Right ventricle myocardium superior (tissue), 1 donor: Measurements from ENCODE around the gene NUF2. TPM values are rescaled to one million over a fixed set of nuclear protein-coding genes. Genes with fewer than 3 reads are reported as not detected.
"Not testable (repeated sequence)": the region's sequence is repeated elsewhere in the genome, so short reads cannot be mapped to it uniquely, and the experiment has no call there.

Source experiments
- ATAC-seq: fragments of 200-7000 bp; cut with Tn5 transposase; one replicate; pipeline ENCODE4 v1.9.1; 2020; ENCODE audit warnings: mild to moderate bottlenecking; ENCODE audit not compliant: poor library complexity
- DNase-seq: peaks from one replicate; pipeline ENCODE4 v3.0.0-alpha.2; 2020
- intact Hi-C: fragments of 100-400 bp; cut with DNase I; formaldehyde crosslinking; loops from one replicate; pipeline ENCODE4 v1.11.2; 2022
- total RNA-seq: library from RNA; stranded (reverse); fragmentation: NEBNext Ultra II Directional; extraction: Animal tissue kit (Norgen Biotek cat#: 25700); gene quantifications from one replicate; pipeline ENCODE4 v1.2.1, GENCODE V29; 2021
- donor health status: DM: no; HTN: yes; CAD: no; lungs with severe emphysema.

The NUF2 gene
- total RNA-seq, 1 donor from 2014 or later, result 0.59 TPM

DNA sequence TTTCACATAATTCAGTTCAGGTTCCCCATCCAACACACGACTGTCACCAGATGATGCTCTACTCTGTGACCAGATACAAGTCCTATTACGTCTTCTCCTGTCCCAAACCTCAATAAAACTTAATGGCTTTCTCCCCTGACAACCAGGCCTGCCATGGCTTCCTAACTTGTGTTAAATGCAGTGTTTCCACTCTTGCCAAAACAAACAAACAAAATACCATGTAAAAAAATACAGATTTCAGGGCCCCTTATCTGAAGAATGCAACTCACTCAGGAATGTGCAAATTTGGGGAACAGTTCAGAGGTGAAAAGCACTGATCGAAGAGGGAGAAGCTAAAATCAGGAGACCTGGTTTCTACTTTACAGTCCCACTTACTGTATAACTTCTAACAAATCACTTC lies 863 bp upstream of the NUF2 start:
- DNase-seq (no peak), ATAC-seq (no peak)
- intact Hi-C loops, result no loop called here

DNA sequence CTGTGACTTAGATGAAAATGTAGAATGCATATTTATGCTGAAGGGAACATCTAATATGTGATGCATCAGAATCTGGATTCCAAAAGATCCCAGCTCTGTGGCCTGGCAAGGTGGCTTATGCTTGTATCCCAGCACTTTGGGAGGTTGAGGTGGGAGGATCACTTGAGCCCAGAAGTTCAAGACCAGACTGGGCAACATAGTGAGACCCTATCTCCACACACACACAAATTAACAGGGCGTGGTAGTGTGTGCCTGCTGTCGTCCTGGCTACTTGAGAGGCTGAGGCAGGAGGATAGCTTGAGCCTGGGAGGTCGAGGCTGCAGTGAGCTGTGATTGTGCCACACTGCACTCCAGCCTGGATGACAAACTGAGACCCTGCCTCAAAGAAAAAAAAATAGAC lies 1.6 kb downstream of the NUF2 start:
- DNase-seq, intact Hi-C loops, ATAC-seq: not testable (repeated sequence)

DNA sequence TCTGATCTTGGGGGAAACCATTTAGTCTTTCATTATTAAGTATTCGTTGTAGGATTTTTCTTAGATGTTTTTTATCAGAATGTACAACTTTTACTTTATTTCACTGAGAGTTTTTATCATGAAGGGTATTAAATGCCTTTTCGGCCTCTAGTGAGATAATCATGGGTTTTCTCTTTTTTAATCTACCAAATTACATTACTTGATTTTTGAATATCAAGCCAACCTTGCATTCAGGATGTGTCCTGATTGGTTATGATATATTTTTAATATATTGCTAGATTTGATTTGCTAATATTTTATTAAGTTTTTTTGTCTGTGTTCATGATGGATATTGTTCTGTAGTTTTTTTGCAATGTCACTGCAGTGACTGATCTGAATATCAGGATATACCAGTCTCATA lies 9.4 kb downstream of the NUF2 start:
- DNase-seq, result no peak
- ATAC-seq, result no peak
- intact Hi-C loops, result no loop called here

DNA sequence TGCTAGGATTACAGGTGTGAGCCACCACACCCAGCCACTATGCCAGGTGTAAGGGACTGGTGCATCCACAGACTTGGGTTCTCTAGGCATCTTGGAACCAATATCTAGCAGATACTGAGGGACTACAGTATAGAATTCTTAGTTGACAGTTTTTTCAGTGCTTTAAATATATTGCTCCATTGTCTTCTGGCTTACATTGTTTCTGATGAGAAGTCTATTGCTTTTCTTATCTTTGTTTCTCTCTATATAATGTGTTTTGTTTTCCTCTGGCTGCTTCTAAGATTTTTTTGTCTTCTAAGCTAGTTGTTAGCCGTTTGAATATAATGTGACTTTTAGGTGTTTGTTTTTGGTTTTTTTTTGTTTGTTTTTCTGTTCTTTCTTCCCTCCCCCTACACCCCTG lies 13.5 kb downstream of the NUF2 start:
- no peak for DNase-seq
- intact Hi-C loops, result no loop called here
- ATAC-seq, result no peak

DNA sequence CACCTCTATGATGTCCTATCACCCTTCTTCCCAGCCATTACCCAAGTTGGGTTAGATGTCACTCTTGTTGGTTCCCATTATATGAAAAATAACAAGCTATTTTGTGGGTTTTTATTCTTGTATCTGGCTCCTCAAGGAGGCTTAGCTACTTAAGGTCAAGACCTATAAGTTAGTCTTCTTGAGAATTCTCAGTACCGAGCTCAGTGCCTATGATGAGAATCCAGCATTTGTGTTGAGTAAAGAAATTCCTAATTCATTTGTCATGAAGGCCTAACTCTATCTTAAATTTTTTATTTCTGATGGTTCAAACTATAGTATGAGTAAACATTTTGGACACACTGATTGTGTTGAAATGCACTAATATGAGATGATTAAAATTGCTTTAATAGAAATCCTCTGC lies 15.9 kb downstream of the NUF2 start:
- intact Hi-C loops, result no loop called here
- no peak for DNase-seq
- ATAC-seq, result no peak

DNA sequence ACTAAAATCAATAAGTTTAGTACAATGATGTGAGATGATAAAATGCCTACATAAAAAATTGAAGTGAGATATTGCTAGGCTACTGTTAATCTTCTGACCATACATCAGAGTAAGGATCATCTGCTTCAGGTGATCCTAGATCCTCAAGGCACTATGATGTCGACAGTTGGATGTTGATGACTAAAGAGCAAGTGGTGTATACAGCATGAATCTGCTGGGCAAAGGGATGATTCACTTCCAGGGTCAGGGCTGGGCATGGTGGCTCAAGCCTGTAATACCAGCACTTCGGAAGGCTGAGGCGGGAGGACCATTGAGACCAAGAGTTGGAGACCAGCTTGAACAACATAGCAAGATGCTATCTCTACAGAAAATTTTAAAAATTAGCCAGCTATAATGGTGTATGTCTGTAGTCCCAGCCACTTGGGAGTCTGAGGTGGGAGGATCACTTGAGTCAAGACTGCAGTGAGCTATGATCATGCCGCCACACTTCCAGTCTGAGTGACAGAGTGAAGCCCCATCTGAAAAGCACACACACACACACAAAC lies 24.6 kb downstream of the NUF2 start:
- intact Hi-C loops, result no loop called here
- DNase-seq (no peak), ATAC-seq (no peak)

DNA sequence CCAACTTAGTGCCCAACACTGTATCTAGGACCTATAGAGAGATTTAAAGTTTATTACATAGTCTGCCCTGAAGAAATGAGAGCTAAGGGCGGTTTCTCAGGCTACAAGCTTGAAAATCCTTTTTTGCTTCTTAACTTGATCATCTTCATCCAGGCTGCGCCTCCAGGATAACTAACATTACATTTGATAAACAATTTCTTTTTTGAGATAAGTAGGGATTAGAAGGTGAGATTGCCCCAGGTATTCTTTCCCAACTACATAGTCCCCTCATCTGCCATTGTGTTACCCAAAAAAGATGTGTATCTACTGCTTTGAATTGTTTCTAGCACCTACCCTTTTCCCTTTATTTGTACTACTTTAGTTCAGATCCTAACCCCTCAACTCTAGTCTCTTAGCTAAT lies 25.4 kb downstream of the NUF2 start:
- ATAC-seq, result no peak
- no peak for DNase-seq
- intact Hi-C loops, result no loop called here

DNA sequence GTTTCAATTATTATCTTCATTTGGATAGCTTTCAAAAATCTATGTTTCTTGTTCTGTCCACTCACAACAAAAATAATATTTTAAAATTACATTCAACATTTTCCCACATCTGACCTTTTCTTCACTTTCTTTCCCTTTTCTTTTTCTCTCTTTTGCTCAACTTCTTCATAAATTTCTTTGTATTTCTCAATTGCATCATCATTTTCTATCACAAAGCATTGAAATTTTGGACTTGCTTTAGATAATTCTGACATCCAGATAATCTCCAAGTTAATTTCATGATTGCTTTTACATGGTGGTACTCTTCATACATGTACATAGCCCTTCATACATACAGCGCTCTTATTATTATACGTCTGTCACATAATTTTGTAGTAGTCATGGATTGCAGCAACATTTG lies 30.2 kb downstream of the NUF2 start:
- no peak for DNase-seq
- intact Hi-C loops, result no loop called here
- ATAC-seq, result no peak

DNA sequence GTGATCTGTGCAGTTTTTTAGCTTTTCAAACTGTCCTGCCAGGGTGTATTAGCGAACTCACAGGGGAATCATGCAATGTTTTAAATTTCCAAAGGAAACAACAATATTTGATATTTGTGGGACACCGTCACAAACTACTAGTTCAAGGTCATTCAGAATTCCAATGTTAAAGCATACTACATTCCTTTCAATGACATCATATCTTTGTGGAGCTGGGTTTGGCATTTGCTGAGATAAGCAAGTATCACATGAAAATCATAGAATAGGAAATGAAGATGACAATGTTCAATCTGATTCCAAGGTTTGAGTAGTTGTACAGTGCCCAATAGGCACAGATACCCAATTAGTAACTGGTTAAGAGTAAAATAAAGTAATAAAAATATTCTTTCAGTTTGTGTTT lies 35.6 kb downstream of the NUF2 start:
- no peak for ATAC-seq
- DNase-seq, result no peak
- intact Hi-C loops, result no loop called here

DNA sequence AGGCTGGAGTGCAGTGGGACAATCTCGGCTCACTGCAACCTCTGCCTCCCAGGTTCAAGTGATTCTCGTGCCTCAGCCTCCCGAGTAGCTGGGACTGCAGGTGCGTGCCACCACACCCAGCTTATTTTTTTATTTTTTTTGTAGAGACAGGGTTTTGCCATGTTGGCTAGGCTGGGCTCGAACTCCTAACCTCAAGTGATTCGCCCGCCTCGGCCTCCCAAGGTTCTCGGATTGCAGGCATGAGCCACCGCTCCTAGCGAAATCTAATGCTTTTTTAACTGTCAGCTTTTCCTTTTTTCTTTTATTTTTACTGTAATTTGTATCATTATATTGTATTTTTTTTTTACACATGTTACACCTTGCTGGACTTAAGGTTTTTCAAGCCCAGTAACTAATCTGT lies 36.4 kb downstream of the NUF2 start:
- ATAC-seq, DNase-seq, intact Hi-C loops: not testable (repeated sequence)

DNA sequence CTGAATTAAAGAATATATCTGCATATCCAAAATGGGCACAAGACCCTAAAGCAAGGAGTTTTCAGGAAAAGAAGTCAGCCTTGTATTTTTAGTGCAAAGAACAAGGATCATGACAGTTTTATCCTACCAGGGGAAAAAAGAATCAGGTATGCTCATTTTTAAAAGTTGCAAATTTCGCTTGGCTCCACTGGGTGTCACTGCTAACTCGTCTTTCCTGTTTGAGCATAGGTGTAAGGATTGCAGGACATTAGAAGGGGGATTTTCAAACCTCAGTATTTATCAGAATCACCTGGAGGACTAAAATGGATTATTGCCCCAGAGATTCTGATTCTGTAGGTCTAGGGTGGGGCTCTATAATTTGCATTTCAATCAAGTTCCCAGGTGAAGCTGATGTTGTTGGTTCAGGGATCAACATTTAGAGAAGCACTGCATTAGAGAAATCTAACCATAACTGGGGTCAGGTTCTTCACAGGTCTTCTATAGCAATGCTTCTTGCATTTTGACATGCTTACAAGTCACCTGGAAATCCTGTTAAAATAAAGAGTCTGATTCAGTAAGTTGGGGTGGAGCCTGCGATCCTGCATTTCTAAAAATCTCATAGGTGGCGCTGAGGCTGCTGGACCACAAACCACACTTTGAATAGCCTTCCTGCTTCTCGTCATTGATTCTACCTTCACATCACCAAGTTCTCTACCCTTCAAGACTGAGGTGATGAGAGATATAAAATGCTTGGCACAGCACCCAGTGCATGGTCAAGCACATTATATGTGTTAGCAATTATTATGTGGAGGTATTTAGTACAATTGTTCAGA lies 39.6 kb downstream of the NUF2 start:
- ATAC-seq, result no peak
- no peak for DNase-seq
- intact Hi-C loops, result no loop called here

DNA sequence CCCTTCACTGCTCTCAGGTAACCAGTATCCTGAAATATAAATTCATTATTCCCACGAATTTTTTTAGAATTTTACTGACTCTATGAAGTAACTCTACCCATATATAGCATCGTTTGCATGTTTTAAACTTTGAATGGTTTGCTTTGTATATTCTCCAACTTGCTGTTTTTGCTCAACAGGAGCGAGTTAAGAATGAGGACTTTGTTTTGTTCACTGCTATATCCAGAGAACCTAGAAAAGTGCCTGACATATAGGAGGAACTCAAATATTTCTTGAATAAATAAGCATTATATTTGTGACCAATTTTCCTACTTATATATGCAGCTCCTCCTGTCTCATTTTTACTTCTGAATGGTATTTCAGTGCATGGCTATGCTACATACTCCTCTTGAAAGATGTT lies 43.4 kb downstream of the NUF2 start:
- DNase-seq, result no peak
- intact Hi-C loops, result no loop called here
- ATAC-seq, result no peak

DNA sequence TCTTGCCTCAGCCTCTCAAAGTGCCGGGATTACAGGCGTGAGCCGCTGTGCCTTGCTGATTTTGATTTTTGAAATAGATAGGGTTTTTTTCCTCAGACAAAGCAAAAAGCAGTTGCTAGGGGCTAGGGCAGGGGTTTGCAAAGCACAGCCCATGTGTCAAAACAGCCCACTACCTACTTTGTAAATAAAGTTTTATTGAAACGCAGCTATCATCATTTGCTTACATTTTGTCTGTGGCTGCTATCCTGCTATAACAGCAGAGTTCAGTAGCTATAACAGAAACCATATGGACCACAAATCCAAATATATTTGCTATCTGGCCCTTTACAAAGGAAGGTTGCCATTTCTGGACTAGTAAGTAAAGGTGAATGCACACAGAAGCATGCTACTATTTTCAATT lies 44.8 kb downstream of the NUF2 start:
- DNase-seq, result no peak
- intact Hi-C loops, result no loop called here
- ATAC-seq, result no peak

DNA sequence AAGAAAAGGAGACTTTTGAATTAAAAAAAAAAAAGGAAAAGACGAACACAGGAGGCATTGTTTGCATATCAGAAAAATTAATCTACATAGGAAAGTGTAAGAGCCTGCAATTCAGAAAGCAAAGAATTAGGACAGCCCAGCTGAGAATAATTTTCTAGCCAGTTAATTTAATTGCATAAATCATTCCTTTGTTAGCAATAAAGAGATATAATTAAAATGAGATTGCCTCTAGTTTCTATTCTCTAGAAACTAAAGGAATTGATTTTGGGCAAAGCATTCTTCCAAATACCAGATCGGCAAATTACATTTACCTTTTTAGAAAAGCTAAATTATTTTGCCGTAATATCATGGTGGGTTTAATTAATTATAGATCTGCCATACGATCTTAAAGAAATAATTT lies 46.0 kb downstream of the NUF2 start:
- no peak for DNase-seq
- intact Hi-C loops, result no loop called here
- no peak for ATAC-seq

DNA sequence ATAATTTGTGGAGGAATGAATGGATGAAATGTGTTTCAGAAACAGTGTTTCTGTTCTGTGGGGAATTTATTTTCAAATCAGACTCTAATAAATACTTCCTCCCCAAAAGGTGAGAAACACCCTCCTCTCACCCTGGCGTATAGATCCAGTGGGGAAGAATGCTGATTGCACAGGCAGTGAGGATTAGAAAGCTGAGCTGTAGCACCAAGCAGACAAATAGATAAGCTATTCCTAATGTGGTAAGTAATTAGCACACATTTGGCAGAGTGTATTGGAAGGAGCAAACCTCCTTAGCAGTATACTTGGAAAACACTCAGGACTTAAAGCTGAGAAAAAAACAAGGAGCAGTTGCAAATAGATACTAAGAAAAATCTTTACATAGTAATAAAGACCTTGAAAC lies 50.8 kb downstream of the NUF2 start:
- DNase-seq (no peak), ATAC-seq (no peak)
- intact Hi-C loops, result no loop called here

DNA sequence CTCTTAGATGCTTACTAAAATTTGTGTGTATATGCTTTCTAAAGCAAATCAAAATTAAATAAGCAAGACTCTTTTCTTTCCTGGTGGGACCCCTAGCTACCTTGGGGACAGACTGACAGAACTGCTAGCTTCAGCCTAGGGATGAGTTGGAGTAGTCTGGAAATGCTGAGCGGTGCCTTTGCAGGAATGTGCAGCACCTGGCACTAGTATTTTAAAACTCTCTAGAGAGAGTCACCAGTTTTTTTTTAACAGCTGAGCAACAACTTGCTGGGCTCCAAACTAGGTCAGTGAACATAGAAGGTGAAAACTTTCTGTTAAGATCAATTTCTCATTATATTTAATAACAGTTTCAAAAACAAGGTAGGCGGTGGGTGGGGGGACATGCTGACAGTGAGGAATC lies 56.8 kb downstream of the NUF2 start:
- intact Hi-C loops, result no loop called here
- no peak for DNase-seq
- no peak for ATAC-seq

DNA sequence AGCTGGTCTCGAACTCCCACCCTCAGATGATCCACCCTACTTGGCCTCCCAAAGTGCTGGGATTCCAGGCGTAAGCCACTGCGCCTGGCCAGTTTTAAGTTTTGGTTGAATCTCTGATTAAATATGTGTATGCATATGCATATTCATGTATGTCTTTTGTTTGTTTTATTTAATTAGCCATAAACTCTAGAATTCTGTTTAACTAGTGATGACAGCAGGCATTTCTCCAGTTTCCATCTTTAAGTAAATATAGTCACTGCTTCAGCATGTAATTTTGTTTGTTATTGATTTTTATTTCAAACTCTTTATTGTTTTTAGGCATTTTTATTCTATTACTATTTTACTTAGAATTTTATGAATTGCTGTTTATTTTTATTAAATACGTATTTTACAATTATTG lies 58.0 kb downstream of the NUF2 start:
- intact Hi-C loops, result no loop called here
- DNase-seq (no peak), ATAC-seq (no peak)

DNA sequence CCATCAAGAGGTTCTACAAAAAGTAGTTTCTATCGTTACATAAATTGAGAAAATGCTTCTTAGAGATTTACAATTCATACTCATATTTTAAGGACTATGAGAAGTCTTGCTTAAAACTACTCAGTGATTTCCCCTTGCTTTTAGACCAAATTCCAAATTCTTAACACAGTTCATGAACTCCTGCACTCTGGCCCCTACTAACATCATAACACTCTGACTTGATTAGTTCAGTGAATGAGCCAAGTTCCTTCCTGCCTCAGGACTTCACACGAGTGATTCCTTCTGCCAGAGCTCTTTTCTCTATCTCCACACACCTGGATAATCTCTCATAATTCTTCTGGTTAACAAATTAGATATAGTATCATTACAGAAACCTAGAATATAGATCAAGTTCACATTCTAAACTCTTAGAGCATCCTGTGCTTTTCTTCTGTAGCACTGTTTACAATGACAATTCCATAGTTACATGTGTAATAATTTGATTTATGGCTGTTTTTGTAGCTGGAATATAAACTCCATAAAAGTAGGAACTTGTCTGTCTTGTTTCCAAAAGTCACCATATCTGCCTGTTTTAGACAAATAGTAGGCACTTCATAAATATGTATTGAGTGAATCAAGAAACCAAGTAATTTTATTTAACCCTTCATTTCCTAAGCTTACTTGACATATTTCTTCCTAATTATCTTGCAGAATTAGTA lies 59.9 kb downstream of the NUF2 start:
- intact Hi-C loops, result no loop called here
- ATAC-seq (no peak), DNase-seq (no peak)

DNA sequence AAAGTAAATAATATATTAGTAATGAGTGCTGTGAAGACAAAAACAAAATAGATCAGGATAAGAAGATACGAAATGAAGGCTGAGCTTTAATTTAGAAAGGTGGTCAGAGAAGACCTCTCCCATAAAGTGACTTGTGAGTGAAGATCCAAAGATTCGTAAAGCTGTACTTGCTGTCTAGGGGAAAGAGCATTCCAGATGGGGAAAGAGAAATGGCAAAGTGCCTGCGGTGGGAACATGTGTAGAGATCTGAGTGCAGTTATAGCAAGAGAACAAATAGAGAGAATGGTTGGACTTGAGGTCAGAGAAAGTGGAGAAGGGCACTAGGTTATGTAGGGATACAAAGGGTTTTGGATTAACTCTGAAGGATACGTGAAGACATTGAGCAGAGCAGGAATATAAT lies 60.6 kb downstream of the NUF2 start:
- DNase-seq (no peak), ATAC-seq (no peak)
- intact Hi-C loops, result no loop called here

DNA sequence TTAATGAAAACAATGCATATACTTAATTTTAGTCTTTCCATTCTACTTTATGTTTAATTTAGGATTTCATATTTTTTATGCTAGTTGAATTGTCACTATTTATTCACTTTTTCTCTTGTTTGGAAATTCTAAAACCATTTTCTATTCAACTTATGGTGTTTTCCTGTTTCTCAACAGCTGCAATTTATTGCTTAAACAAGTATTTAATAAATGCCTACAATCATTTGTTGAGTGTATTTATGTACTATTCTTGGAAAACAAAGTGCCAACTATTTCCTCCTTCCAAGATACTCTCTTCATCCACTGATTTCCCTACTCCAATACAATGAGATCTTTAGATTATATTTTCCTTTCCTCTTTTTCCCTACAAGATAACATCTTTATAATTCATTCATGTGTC lies 65.4 kb downstream of the NUF2 start:
- intact Hi-C loops, result no loop called here
- DNase-seq (no peak), ATAC-seq (no peak)
